Endometrial microvascular endothelial cells (primary cell): ENCODE results near the gene HHIPL2. TPM values are rescaled to one million over a fixed set of nuclear protein-coding genes. Genes with fewer than 3 reads are reported as not detected.

ENCODE experiments used
- total RNA-seq: library from RNA; depleted of rRNA; stranded (reverse); fragments of >200 nt; gene quantifications from one replicate; pipeline ENCODE4 v1.2.3, GENCODE V29; 2015; ENCODE audit errors: inconsistent ontology term

HHIPL2 gene
- total RNA-seq, 1 donor from 2014 or later = not detected

Other genes with a start within 250 kb of the HHIPL2 start
- gene TAF1A, start 41.8 kb upstream of the HHIPL2 start, total RNA-seq = 15.1 TPM
- gene MIA3, start 70.0 kb upstream of the HHIPL2 start, total RNA-seq = 30.1 TPM
- gene AIDA, start 164.4 kb upstream of the HHIPL2 start, total RNA-seq = 75.1 TPM
- gene BROX, start 164.5 kb upstream of the HHIPL2 start, total RNA-seq = 66.5 TPM
- not detected for gene FAM177B, start 189.1 kb upstream of the HHIPL2 start, total RNA-seq